Measurements from ENCODE around the gene ADORA1.
A peak's percentile ranks its signal among the peaks of the same experiment; 100 is the strongest.

Gene ADORA1
- total RNA-seq: 0 to 1.2 (median 0.32) reads per million in 18 experiments

DNA sequence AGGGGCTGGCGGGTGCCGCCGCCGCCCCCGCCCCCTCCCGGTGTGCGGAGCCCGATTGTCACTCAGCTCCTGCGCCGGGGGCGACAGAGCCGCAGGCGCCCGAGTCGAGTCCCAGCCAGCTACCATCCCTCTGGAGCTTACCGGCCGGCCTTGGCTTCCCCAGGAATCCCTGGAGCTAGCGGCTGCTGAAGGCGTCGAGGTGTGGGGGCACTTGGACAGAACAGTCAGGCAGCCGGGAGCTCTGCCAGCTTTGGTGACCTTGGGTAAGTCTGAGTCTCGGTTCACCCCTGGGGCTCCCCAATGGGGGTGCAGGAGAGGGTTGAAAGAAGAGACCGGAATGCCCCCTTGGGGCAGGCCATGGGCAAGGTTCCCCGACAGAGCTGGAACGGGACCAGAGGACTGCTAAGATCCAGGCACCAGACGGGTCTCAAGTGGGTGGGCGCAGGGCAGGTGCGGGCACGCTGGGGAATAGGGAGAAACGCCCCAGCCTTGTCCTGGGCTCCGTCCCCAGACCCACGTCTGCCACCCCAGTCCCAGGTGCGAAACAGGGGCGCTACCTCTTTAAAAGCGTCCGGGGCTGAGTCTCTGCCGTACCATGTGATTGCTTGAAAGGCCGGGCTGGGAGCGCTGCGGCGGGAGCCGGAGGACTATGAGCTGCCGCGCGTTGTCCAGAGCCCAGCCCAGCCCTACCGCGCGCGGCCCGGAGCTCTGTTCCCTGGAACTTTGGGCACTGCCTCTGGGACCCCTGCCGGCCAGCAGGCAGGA is at the start of gene ADORA1:
ADORA1 (plus strand) TSS at position 61 of the 765 bp plus-strand sequence. CDS start 1,116 bp downstream, outside the sequence.
- peak; percentile 23 to 48 for DNase-seq

- no peak for DNase-seq
Measured at GRCh38 chr1:203077956-203078355, 49.6 kb upstream of the ADORA1 start.

GRCh38 chr1:203078478-203078877 is 49.0 kb upstream of the ADORA1 start:
- no peak for DNase-seq

GRCh38 chr1:203080456-203080855 is 47.1 kb upstream of the ADORA1 start:
- no peak for DNase-seq

- DNase-seq: no peak
Measured at GRCh38 chr1:203081465-203082230, 45.9 kb upstream of the ADORA1 start.

GRCh38 chr1:203082231-203082505 is 45.4 kb upstream of the ADORA1 start:
- no peak for DNase-seq

DNA sequence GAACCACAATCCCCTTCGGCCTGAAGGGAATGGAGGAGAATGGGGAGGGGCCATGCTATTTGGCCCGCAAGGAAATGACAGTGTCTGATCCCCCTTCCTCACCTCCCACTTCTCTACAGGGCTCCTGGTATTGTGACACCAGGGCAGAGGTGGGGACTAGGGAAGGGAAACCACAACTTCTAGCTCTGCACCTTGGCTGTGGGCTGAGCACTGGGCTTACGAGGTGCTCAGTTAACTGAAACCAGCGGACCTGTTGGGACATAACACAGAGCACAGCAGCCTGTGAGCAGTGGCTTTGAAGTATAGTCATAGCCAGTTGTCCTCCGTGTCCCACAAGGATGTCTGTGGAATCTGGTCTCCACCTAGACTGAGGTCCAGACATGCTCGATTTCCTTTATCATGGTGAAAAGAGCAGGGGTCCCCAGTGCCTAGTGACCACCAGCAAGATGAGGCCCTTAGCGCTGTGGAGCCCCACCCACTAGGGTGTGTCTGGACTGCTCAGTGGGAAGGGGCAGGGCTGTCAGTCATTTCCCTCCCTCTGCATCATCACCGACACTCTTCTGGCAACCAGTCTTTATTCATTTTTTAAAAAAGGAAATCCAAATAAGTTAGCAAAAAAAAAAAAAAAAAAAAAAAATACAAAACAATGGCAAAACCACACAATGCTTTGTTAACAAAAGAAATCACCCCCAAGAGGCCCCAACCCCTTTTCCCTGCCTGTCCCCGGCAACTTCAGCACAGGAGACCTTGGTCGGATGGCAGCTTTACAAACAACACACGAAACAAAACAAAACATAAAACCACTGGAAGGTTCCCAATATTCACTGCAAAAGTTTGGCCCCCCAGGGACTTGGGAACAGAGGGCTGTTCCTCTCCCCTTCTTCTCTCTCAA is 44.7 kb upstream of the ADORA1 start:
- no peak for DNase-seq

DNA sequence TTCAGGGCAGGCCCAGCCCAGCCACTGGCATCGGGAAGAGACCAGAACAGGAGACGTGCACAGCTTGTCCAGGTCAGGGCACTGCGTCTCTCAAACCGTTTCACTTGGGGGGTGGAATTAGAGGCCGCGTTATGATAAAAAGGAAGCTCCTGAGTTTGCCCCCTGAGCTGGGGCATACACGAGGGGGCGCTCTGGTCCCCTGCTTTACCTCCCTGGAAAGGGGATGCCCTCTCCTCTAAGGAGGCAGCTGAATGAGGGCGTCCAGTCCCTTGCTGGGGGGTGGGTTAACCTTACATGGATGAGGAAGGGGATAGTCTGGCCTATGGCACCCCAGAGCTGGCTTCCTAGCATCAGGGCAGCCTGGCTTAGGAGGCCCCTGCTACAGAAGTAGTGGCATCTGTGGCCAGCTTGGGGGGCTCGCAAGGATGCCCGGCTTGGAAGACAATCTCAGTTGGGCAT is 44.0 kb upstream of the ADORA1 start:
- no peak for DNase-seq

GRCh38 chr1:203084588-203085527 is 42.7 kb upstream of the ADORA1 start:
- DNase-seq: peak; percentile 22 to 35

DNA sequence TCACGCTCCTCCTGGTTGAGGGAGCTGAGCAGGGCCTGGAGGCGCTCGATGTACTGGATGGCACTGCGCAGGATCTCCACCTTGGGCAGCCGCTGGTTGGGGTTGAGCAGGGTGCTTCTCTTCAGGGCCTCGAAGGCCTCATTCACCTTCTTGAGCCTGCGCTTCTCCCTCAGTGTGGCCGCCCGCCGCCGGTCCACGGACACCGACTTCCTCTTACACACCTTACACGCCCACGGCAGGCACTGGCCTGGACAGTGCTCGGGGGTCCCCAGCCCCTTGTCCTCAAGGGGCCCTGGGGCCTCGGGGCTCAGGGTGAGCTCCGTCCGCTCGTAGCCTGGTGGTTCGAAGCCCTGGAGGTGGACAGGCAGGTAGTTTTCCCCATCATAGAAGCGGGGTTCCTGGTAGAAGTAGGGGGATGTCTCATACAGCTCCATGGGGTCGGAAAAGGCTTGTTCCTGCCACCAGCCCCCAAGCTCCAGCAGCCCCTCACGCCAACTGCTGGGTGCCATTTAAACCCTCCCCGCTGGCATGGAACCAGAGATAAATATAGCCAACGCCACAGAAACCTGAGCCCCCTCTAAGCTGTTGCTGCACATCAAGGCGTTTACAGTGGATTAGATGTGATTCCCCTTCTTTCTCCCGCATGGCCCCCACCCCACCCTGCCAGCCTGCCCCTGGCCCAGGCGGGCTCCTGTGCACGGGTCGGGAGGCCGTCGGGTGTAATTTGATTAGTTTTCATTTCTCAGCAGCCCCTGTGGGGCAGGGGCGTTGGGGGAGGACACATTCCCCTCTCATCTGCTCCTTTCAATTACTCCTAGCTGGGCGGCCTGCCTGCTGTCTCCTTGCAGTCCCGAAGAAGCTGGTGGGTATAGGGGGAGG is 41.8 kb upstream of the ADORA1 start, which contains the start of gene MYOG:
MYOG (minus strand) TSS at position 485 of the 879 bp plus-strand sequence; CDS start at position 434, 51 bp downstream.
- DNase-seq: no peak

- DNase-seq: peak in 1 of 2 donors; percentile 12
Measured at GRCh38 chr1:203086992-203087763, 40.3 kb upstream of the ADORA1 start.

- no peak for DNase-seq
Measured at GRCh38 chr1:203088441-203088840, 39.1 kb upstream of the ADORA1 start.

DNA sequence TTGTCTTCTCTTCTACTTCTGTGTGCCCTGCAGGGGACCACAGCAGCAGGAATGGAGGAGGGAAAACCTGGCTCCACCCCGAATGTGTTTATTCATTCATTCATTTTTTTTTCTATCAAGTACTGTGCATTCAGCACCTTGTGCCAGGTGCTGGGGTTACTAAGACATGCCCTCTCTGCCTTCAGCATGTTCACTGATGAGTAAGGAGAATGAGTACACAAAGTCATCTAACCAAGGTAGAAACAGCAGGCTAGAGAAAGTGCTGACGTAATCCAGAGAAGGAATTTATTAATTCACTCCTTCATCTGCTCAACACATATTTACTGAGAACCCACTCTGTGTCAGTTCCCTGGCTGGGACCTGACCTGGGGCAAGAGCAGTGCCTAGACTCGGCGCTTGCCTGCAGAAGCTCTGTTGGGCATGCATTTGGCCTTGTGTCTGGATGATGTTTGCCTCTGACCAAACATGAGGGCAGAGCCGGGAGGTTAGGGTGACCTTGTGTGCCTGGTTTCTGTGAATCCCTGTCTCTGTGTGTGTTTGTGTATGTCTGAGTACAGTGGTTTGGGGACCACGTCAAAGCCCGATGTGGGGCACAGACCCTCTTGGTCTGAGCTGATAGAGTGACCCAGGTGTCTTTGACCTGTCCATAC is 38.4 kb upstream of the ADORA1 start:
- no peak for DNase-seq

DNA sequence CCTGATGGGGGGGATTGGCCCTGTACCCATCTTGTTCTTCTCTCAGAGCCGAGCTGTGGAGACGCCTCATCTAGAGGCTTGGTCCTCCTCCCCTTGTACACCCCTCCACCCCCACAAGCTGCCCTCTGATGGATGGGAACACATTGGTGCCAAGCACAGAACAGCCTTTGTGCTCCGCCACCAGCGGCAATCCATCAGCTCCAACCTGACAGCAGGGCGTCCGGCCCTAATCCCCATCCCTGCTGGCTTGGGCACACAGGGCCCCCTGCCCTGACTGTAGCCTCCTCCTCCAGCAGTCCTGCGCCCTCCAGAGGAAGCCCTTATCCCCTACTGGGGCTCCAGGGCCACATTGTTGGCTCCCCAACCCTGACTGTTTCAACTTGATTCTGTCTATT is 37.9 kb upstream of the ADORA1 start:
- DNase-seq: no peak

DNA sequence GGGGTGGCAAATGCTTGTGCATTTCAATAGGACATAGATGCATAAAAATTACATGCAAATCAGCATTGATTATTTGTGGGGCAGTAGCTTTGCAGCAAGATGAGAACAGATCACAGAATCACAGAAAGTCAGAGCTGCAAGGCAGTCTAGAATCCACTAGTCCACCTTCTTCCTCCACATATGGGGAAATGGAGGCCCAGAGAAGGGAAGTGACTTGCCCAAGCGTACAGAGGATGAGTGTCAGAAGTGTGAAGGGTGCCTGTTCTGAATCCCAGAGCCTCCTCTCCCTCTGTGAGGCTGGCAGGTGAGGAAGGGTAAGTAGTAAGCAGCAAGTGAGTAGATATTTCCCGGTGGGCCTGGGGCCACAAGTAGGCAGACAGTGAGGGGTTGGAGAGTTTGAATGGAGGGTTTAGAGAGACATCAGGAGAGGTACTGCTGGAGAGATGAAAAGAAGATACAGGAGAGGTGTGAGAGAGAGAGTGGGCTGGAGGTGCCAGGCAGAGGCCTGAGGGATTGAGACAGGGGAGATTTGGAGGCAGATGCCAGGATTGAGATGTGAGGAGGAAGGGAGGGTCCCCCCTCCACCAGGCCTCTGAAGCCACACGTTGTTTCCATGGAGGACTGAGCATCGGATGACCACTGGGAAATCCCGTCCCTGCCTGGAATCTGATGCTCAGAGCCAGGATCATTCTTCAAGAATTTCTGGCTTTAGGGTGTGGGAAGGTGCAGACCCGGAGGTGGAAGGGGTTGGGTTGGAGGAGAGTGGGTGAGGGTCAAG is 36.9 kb upstream of the ADORA1 start:
- peak; percentile 50 to 55 for DNase-seq

DNA sequence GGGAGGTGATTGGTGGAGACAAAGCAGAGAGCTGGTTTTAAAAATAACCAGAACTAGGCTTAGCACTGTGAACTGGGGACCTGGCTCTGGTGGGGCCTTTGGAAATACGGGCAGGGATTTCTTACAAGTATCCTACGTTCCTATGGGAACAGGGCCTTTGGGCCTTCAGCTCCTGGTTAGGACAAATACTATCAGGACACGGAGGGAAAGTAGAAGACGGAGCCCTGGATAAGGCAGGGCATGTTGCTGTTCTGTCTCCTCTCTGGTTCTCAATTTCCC is 36.4 kb upstream of the ADORA1 start:
- no peak for DNase-seq

- no peak for DNase-seq
Measured at GRCh38 chr1:203091761-203092330, 35.7 kb upstream of the ADORA1 start.

DNA sequence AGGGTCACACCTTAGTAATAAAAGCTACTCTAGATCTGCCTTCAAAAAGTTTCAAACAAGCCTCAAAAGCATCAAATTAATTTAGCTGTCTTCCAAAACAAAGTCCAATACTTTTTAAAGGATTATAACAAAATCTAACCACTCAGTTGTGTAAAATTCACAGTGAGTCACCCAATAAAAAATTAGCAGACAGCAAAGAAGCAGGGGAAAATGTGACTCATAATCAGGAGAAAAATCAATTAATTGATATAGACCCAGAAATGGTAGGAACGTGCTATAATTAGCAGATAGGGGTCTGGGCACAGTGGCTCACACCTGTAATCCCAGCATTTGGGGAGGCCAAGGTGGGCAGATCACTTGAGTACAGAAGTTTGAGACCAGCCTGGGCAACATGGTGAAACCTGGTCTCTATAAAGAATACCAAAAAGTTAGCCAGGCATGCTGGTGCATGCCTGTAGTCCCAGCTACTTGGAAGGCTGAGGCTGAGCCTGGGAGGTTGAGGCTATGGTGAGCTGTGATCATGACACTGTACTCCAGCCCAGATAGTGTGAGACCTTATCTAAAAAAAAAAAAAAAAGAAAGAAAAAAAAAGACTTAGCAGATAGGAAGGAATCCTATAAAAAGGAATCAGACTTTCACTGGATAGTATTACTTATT is 33.6 kb upstream of the ADORA1 start:
- no peak for DNase-seq

All from inflammatory macrophage (primary cell).